Mesenchymal stem cell (in vitro differentiated cells and primary cell): ENCODE measurements around the gene ITGAX.

ENCODE experiments used
- DNase-seq: peaks from one replicate; pipeline ENCODE4 v3.0.0-alpha.2; 2013
- H2AFZ ChIP-seq: one replicate; pipeline ENCODE4 v1.6.1; 2013; ENCODE audit warnings: low read depth, mild to moderate bottlenecking, control low read depth, inconsistent platforms, low read length, moderate library complexity
- H2AK5ac ChIP-seq: 2 replicates; pipeline ENCODE4 v1.6.1; 2013; ENCODE audit warnings: low read length, moderate library complexity, mild to moderate bottlenecking, inconsistent platforms; ENCODE audit not compliant: severe bottlenecking
- H2BK120ac ChIP-seq: one replicate; pipeline ENCODE4 v1.6.1; 2013; ENCODE audit warnings: low read depth, mild to moderate bottlenecking, inconsistent platforms, low read length, moderate library complexity
- H2BK12ac ChIP-seq, 2 experiments: one replicate each; pipeline ENCODE4 v1.6.1; 2013; ENCODE audit warnings: inconsistent platforms in 2 of 2, low read length in 2 of 2, mild to moderate bottlenecking in 2 of 2, moderate library complexity in 2 of 2, control low read depth in 1 of 2
- H2BK15ac ChIP-seq: one replicate; pipeline ENCODE4 v1.6.1; 2013; ENCODE audit warnings: mild to moderate bottlenecking, low read depth, inconsistent platforms; ENCODE audit not compliant: poor library complexity, severe bottlenecking
- H2BK5ac ChIP-seq: 2 replicates; pipeline ENCODE4 v1.6.1; 2013; ENCODE audit warnings: low read depth, mild to moderate bottlenecking, low read length, control low read depth, inconsistent platforms; ENCODE audit not compliant: poor library complexity, severe bottlenecking
- H3K14ac ChIP-seq, 2 experiments: one replicate each; pipeline ENCODE4 v1.6.1; 2013; ENCODE audit warnings: inconsistent platforms in 2 of 2, low read length in 2 of 2, control low read depth in 1 of 2, mild to moderate bottlenecking in 1 of 2, moderate library complexity in 1 of 2
- H3K18ac ChIP-seq, 2 experiments: one replicate each; pipeline ENCODE4 v1.6.1; 2013; ENCODE audit warnings: inconsistent platforms in 2 of 2, low read length in 2 of 2, control low read depth in 1 of 2, low read depth in 1 of 2, mild to moderate bottlenecking in 1 of 2
- H3K23ac ChIP-seq, 2 experiments: one replicate each; pipeline ENCODE4 v1.6.1; 2013; ENCODE audit warnings: inconsistent platforms in 2 of 2, low read length in 2 of 2, mild to moderate bottlenecking in 2 of 2, moderate library complexity in 2 of 2, control low read depth in 1 of 2
- H3K27ac ChIP-seq: 2 replicates; pipeline ENCODE4 v1.5.1; 2013; ENCODE audit warnings: mild to moderate bottlenecking, moderate library complexity, low read length, control low read depth, inconsistent platforms; ENCODE audit not compliant: poor library complexity, severe bottlenecking
- H3K27me3 ChIP-seq, 2 experiments: 2 replicates each; pipeline versions ENCODE4 v1.6.1 to v1.7.0; 2013; ENCODE audit warnings: low read length in 2 of 2, mild to moderate bottlenecking in 2 of 2, moderate library complexity in 2 of 2, control low read depth in 1 of 2, inconsistent platforms in 1 of 2; ENCODE audit not compliant: control insufficient read depth in 1 of 2, insufficient read depth in 1 of 2
- H3K36me3 ChIP-seq, 2 experiments: 2 replicates each; pipeline versions ENCODE4 v1.6.1 to v1.7.0; 2013; ENCODE audit warnings: low read length in 2 of 2, control low read depth in 1 of 2, inconsistent platforms in 1 of 2, low read depth in 1 of 2, mild to moderate bottlenecking in 1 of 2; ENCODE audit not compliant: insufficient read depth in 2 of 2, control insufficient read depth in 1 of 2
- H3K4ac ChIP-seq, 2 experiments: one replicate each; pipeline ENCODE4 v1.6.1; 2013; ENCODE audit warnings: inconsistent platforms in 2 of 2, low read length in 2 of 2, mild to moderate bottlenecking in 2 of 2, moderate library complexity in 2 of 2, control low read depth in 1 of 2, low read depth in 1 of 2
- H3K4me1 ChIP-seq: 2 replicates; pipeline ENCODE4 v1.6.1; 2013; ENCODE audit warnings: low read depth, low read length, control low read depth; ENCODE audit not compliant: control insufficient read depth, insufficient read depth
- H3K4me2 ChIP-seq: 2 replicates; pipeline ENCODE4 v1.6.1; 2013; ENCODE audit warnings: low read length, mild to moderate bottlenecking, inconsistent platforms; ENCODE audit not compliant: poor library complexity, severe bottlenecking
- H3K4me3 ChIP-seq, 2 experiments: 2 replicates each; pipeline versions ENCODE4 v1.5.1 to v1.7.0; 2013; ENCODE audit warnings: low read length in 2 of 2, mild to moderate bottlenecking in 2 of 2, control low read depth in 1 of 2, low read depth in 1 of 2; ENCODE audit not compliant: insufficient read depth in 1 of 2
- H3K79me1 ChIP-seq: replicated peaks from 2 replicates; pipeline ENCODE4 v1.6.1; 2013; ENCODE audit warnings: mild to moderate bottlenecking, control low read depth, low read length, inconsistent platforms; ENCODE audit not compliant: poor library complexity, severe bottlenecking
- H3K9ac ChIP-seq: 2 replicates; pipeline ENCODE4 v1.7.0; 2013; ENCODE audit warnings: mild to moderate bottlenecking, low read length, moderate library complexity
- H3K9me3 ChIP-seq: 2 replicates; pipeline ENCODE4 v1.7.0; 2013; ENCODE audit warnings: mild to moderate bottlenecking, low read length; ENCODE audit not compliant: control insufficient read depth
- H4K8ac ChIP-seq: one replicate; pipeline ENCODE4 v1.6.1; 2013; ENCODE audit warnings: inconsistent platforms, mild to moderate bottlenecking, low read length, moderate library complexity
- H4K91ac ChIP-seq: one replicate; pipeline ENCODE4 v1.6.1; 2013; ENCODE audit warnings: mild to moderate bottlenecking, low read length, inconsistent platforms
- WGBS: methylation state at CpG from one replicate; pipeline ENCODE4 v1.1.7; 2013; ENCODE audit warnings: mixed read lengths; 5-methylcytosine and 5-hydroxymethylcytosine counted together

Gene ITGAX

DNA sequence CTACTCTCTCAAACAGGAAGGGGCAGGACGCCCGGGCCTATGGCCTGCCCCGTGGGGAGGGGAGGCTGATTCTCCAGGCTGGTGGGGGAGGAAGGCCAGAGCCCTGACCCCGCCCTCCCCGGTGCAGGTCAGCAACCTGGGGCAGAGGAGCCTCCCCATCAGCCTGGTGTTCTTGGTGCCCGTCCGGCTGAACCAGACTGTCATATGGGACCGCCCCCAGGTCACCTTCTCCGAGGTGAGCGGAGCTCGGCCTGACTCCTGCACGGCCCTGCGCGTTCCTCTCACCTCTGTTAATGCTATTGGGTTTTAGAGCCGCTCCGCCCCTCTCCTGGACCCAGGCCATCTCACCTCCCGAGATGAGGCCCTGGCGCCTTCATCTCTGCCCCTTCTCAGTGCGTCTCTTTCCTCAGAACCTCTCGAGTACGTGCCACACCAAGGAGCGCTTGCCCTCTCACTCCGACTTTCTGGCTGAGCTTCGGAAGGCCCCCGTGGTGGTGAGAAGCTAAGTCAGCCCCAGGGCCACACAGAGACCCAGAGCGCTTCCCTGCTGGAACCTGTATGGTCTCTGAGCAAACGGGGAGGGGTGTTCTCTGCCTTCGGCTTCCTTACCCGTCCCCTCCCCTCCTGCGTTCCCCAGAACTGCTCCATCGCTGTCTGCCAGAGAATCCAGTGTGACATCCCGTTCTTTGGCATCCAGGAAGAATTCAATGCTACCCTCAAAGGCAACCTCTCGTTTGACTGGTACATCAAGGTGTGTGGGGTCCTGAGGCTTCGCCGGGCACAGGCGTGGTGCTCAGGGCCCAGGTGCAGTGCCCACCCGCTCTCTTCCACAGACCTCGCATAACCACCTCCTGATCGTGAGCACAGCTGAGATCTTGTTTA, 25.1 kb upstream of the ITGAX start:
- WGBS, result 57% methylated on average over 39 of the region's 39 CpGs
- H2AK5ac ChIP-seq, result no peak overlapping the region

DNA sequence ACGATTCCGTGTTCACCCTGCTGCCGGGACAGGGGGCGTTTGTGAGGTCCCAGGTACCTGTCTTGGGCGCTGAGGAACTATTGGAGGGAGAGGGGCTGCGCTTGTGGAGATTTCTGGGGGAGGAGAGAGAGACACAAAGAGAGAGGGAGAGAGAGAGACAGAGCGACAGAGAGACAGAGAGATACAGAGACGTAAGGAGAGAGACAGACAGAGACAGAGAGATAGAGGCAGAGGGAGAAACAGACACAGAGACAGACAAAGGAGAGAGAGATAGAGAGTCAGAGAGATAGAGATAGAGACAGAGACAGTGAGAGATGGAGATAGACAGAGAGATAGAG, 24.5 kb upstream of the ITGAX start:
- H3K23ac ChIP-seq, result no peak overlapping the region
- no peak overlapping the region for H2BK5ac ChIP-seq
- no peak overlapping the region for H4K91ac ChIP-seq
- H2AFZ ChIP-seq, result no peak overlapping the region
- 40% methylated on average over 8 of the region's 8 CpGs for WGBS
- no peak overlapping the region for H2BK120ac ChIP-seq
- H3K9ac ChIP-seq, result no peak overlapping the region
- no peak overlapping the region for H3K4ac ChIP-seq
- H3K18ac ChIP-seq, result no peak overlapping the region
- H3K36me3 ChIP-seq, result no peaks in the 10 kb centered on the region
- no peak overlapping the region for H4K8ac ChIP-seq
- H2BK12ac ChIP-seq, result no peak overlapping the region
- peaks cover 2% of the 10 kb centered on the region for H3K4me1 ChIP-seq
- no peaks in the 10 kb centered on the region for H3K9me3 ChIP-seq
- H3K27ac ChIP-seq, result no peak overlapping the region
- H3K27me3 ChIP-seq, result peaks cover 24 to 66% of the 10 kb centered on the region in 2 experiments
- no peak overlapping the region for H2BK15ac ChIP-seq
- H3K4me3 ChIP-seq, result no peak overlapping the region
- H3K79me1 ChIP-seq, result no peaks in the 10 kb centered on the region
- H3K14ac ChIP-seq, result no peak overlapping the region
- H3K4me2 ChIP-seq, result no peak overlapping the region
- no peak overlapping the region for H2AK5ac ChIP-seq
- no peak for DNase-seq

More for the DNA sequence above, 25.1 kb upstream of the ITGAX start:
- no peak overlapping the region for H3K9ac ChIP-seq
- no peak overlapping the region for H2BK5ac ChIP-seq
- H2BK15ac ChIP-seq, result no peak overlapping the region
- H3K14ac ChIP-seq, result no peak overlapping the region
- H3K27me3 ChIP-seq, result peaks cover 24 to 59% of the 10 kb centered on the region in 2 experiments
- no peak overlapping the region for H3K23ac ChIP-seq
- H3K79me1 ChIP-seq, result no peaks in the 10 kb centered on the region
- H3K4me2 ChIP-seq, result no peak overlapping the region
- no peak overlapping the region for H3K18ac ChIP-seq
- peaks cover 2% of the 10 kb centered on the region for H3K4me1 ChIP-seq
- H2BK120ac ChIP-seq, result no peak overlapping the region
- DNase-seq, result no peak
- no peak overlapping the region for H2AFZ ChIP-seq
- no peaks in the 10 kb centered on the region for H3K36me3 ChIP-seq
- no peak overlapping the region for H4K91ac ChIP-seq
- H3K27ac ChIP-seq, result no peak overlapping the region
- H2BK12ac ChIP-seq, result no peak overlapping the region
- no peak overlapping the region for H3K4me3 ChIP-seq
- no peak overlapping the region for H4K8ac ChIP-seq
- H3K9me3 ChIP-seq, result no peaks in the 10 kb centered on the region
- no peak overlapping the region for H3K4ac ChIP-seq

DNA sequence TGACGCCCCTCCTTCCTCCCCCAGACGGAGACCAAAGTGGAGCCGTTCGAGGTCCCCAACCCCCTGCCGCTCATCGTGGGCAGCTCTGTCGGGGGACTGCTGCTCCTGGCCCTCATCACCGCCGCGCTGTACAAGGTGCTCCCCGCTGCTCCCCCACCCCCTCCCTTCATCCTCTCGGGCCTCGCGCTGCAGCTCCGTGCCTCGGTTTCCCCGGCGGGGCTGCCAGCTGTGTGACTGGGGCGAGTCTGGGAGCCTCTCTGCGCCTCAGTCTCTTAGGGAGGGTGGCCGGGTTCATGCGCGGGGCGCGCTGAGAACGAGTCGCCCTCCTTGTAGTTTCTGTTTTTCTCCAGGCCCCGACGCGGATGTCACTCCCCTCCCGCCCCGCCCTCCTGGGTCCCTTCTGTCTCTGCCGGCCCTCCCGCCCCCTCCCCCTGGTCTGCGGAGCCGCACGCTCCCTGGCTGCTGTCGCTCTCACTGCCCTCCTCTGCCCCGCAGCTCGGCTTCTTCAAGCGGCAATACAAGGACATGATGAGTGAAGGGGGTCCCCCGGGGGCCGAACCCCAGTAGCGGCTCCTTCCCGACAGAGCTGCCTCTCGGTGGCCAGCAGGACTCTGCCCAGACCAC, 23.7 kb upstream of the ITGAX start:
- no peak overlapping the region for H2BK15ac ChIP-seq
- H3K9ac ChIP-seq, result no peak overlapping the region
- no peak overlapping the region for H2AK5ac ChIP-seq
- peaks cover 24 to 73% of the 10 kb centered on the region in 2 experiments for H3K27me3 ChIP-seq
- H2AFZ ChIP-seq, result no peak overlapping the region
- H3K14ac ChIP-seq, result no peak overlapping the region
- no peaks in the 10 kb centered on the region for H3K36me3 ChIP-seq
- no peak overlapping the region for H2BK12ac ChIP-seq
- H3K4ac ChIP-seq, result no peak overlapping the region
- no peak overlapping the region for H3K27ac ChIP-seq
- H4K8ac ChIP-seq, result no peak overlapping the region
- peaks cover 2% of the 10 kb centered on the region for H3K4me1 ChIP-seq
- no peak overlapping the region for H3K23ac ChIP-seq
- no peak overlapping the region for H3K4me2 ChIP-seq
- no peak overlapping the region for H4K91ac ChIP-seq
- H3K79me1 ChIP-seq, result no peaks in the 10 kb centered on the region
- DNase-seq, result no peak
- no peaks in the 10 kb centered on the region for H3K9me3 ChIP-seq
- no peak overlapping the region for H3K18ac ChIP-seq
- H2BK5ac ChIP-seq, result no peak overlapping the region
- H3K4me3 ChIP-seq, result no peak overlapping the region
- 36% methylated on average over 40 of the region's 46 CpGs for WGBS
- H2BK120ac ChIP-seq, result no peak overlapping the region

DNA sequence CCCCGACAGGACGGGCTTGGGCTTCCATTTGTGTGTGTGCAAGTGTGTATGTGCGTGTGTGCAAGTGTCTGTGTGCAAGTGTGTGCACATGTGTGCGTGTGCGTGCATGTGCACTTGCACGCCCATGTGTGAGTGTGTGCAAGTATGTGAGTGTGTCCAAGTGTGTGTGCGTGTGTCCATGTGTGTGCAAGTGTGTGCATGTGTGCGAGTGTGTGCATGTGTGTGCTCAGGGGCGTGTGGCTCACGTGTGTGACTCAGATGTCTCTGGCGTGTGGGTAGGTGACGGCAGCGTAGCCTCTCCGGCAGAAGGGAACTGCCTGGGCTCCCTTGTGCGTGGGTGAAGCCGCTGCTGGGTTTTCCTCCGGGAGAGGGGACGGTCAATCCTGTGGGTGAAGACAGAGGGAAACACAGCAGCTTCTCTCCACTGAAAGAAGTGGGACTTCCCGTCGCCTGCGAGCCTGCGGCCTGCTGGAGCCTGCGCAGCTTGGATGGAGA, 23.1 kb upstream of the ITGAX start:
- Histone ChIP-seq H3K23ac (no peak overlapping the region), H4K91ac (peak overlapping the region; percentile 45), H3K27me3 (peaks cover 24 to 78% of the 10 kb centered on the region in 2 experiments), H2BK120ac (no peak overlapping the region), H3K4ac (no peak overlapping the region), H3K36me3 (no peaks in the 10 kb centered on the region), H2BK12ac (no peak overlapping the region), H3K27ac (no peak overlapping the region), H3K18ac (no peak overlapping the region), H3K14ac (no peak overlapping the region), H3K9me3 (no peaks in the 10 kb centered on the region), H3K4me2 (no peak overlapping the region), H4K8ac (no peak overlapping the region), H3K4me1 (peaks cover 2% of the 10 kb centered on the region), H3K79me1 (no peaks in the 10 kb centered on the region), H3K9ac (no peak overlapping the region), H2BK15ac (no peak overlapping the region), H3K4me3 (no peak overlapping the region), H2BK5ac (no peak overlapping the region), H2AFZ (peak overlapping the region; percentile 23), H2AK5ac (no peak overlapping the region)
- 82% methylated on average over 23 of the region's 23 CpGs for WGBS
- no peak for DNase-seq
